OCI-LY7 (cell line): ENCODE results near the gene OR5D18. TPM values are rescaled to one million over a fixed set of nuclear protein-coding genes. Genes with fewer than 3 reads are reported as not detected.
"Not testable (repeated sequence)": the region's sequence is repeated elsewhere in the genome, so short reads cannot be mapped to it uniquely, and the experiment has no call there.

Experiments
- BruUV-seq: library from RNA; stranded (reverse); fragments of 400-500 nt; replicated peaks from 2 replicates; lab custom pipeline; 2021; lab: Mats Ljungman, UMichigan
- CTCF ChIA-PET: fragments of 300-600 bp; sonication (Branson Sonifier 250); formaldehyde crosslinking; loops from one replicate; lab custom pipeline; 2022; ENCODE audit warnings: antibody characterized with exemption; ENCODE audit not compliant: unreplicated experiment; lab: Charles Lee
- POLR2A ChIA-PET: fragments of 300-600 bp; sonication (Branson Sonifier 250); formaldehyde crosslinking; loops from one replicate; lab custom pipeline; 2022; ENCODE audit warnings: antibody characterized with exemption; lab: Charles Lee
- DNase-seq: peaks from one replicate; pipeline ENCODE4 v3.0.0-alpha.2; 2015; ENCODE audit warnings: low spot score
- H2AFZ ChIP-seq: fragments of 200-600 bp; sonication (generic), shearing (Covaris generic); 2 replicates; pipeline ENCODE4 v1.6.1; 2014; ENCODE audit warnings: mild to moderate bottlenecking, antibody characterized with exemption, low read length, moderate library complexity
- H3K27ac ChIP-seq: fragments of 200-600 bp; sonication (generic); 2 replicates; pipeline ENCODE4 v1.5.1; 2014; ENCODE audit warnings: mixed run types, low read depth, mild to moderate bottlenecking, moderate library complexity, low read length, inconsistent platforms; ENCODE audit not compliant: poor library complexity, severe bottlenecking
- H3K36me3 ChIP-seq: fragments of 200-600 bp; sonication (generic); 2 replicates; pipeline ENCODE4 v1.6.1; 2014; ENCODE audit warnings: mild to moderate bottlenecking, antibody characterized with exemption, low read length, moderate library complexity, mixed read lengths; ENCODE audit not compliant: insufficient read depth
- H3K4me1 ChIP-seq: fragments of 200-600 bp; sonication (generic); 2 replicates; pipeline ENCODE4 v1.5.1; 2014; ENCODE audit warnings: mild to moderate bottlenecking, low read length; ENCODE audit not compliant: insufficient read depth, poor library complexity, severe bottlenecking
- H3K4me2 ChIP-seq: fragments of 200-600 bp; sonication (generic); 2 replicates; pipeline ENCODE4 v1.6.1; 2014; ENCODE audit warnings: mild to moderate bottlenecking, low read length
- H3K4me3 ChIP-seq: fragments of 200-600 bp; sonication (generic); 2 replicates; pipeline ENCODE4 v1.5.1; 2014; ENCODE audit warnings: mild to moderate bottlenecking, low read depth, low read length; ENCODE audit not compliant: poor library complexity, severe bottlenecking
- H3K79me2 ChIP-seq: fragments of 200-600 bp; sonication (generic); 2 replicates; pipeline ENCODE4 v1.6.1; 2016; ENCODE audit warnings: low read depth, mild to moderate bottlenecking, low read length, moderate library complexity, mixed read lengths; ENCODE audit not compliant: insufficient read depth
- H3K9me2 ChIP-seq: fragments of 200-600 bp; sonication (generic); 2 replicates; pipeline ENCODE4 v1.6.1; 2016; ENCODE audit warnings: mild to moderate bottlenecking, low read length, mixed read lengths; ENCODE audit not compliant: insufficient read depth
- H3K9me3 ChIP-seq: fragments of 200-600 bp; sonication (generic); 2 replicates; pipeline ENCODE4 v1.6.1; 2014; ENCODE audit warnings: mild to moderate bottlenecking, mixed run types, low read length, mixed read lengths
- H4K20me1 ChIP-seq: fragments of 200-600 bp; sonication (generic); 2 replicates; pipeline ENCODE4 v1.6.1; 2014; ENCODE audit warnings: mild to moderate bottlenecking, antibody characterized with exemption, low read length, moderate library complexity, mixed read lengths; ENCODE audit not compliant: insufficient read depth
- CTCF ChIP-seq: fragments of 200-600 bp; sonication (generic); conservative IDR thresholded peaks from 2 replicates; pipeline ENCODE4 v1.5.1; 2014; ENCODE audit warnings: mild to moderate bottlenecking, antibody characterized with exemption, low read length, moderate library complexity, mixed read lengths
- EZH2phosphoT487 ChIP-seq: fragments of 200-600 bp; sonication (generic); IDR thresholded peaks from 2 replicates; pipeline ENCODE4 v1.6.1; 2018; ENCODE audit warnings: low read depth, borderline replicate concordance, mild to moderate bottlenecking, mixed run types, antibody characterized with exemption, low read length, moderate library complexity, mixed read lengths
- intact Hi-C: fragments of 100-400 bp; cut with micrococcal nuclease; formaldehyde crosslinking; loops from one replicate; pipeline ENCODE4 v1.10.0; 2022; ENCODE audit not compliant: unreplicated experiment
- small RNA-seq: library from RNA; depleted of rRNA; stranded (forward); fragments of <200 nt; gene quantifications from one replicate; pipeline ENCODE3, GENCODE V24; 2014
- total RNA-seq, 2 experiments: library from RNA; depleted of rRNA in 1 of 2; stranded (reverse); fragments of >200 nt in 1 of 2; shearing (Covaris generic) in 1 of 2; gene quantifications; 2 replicates each; pipeline ENCODE4 v1.2.3, GENCODE V29; 2014 to 2022

OR5D18 gene
- total RNA-seq, 2 experiments from 2014 or later = not detected

GRCh38 chr11:55854704-55855103 is 35.3 kb downstream of the OR5D18 start:
- Histone ChIP-seq H3K4me3 (no peak overlapping the region), H2AFZ (no peak overlapping the region), H3K36me3 (no peaks in the 10 kb centered on the region), H3K9me2 (no peaks in the 10 kb centered on the region), H3K4me2 (no peak overlapping the region), H3K79me2 (no peaks in the 10 kb centered on the region), H4K20me1 (no peaks in the 10 kb centered on the region), H3K9me3 (no peaks in the 10 kb centered on the region), H3K27ac (no peak overlapping the region), H3K4me1 (no peaks in the 10 kb centered on the region)
- intact Hi-C loops = no loop called here
- TF ChIP-seq EZH2phosphoT487 (no peak), CTCF (no peak)
- POLR2A ChIA-PET = interaction anchor here (0.7 kb wide), 1 partner anchor 19 kb away, joined by 3 read pairs; no protein-coding TSS in a partner anchor
- DNase-seq = no peak
- CTCF ChIA-PET = no interaction called here
- no TSS peak for BruUV-seq

- H3K27ac ChIP-seq, H4K20me1 ChIP-seq, H3K36me3 ChIP-seq, BruUV-seq, H2AFZ ChIP-seq, H3K4me1 ChIP-seq, DNase-seq, intact Hi-C loops, H3K79me2 ChIP-seq, POLR2A ChIA-PET, H3K9me3 ChIP-seq, H3K4me2 ChIP-seq, H3K4me3 ChIP-seq, H3K9me2 ChIP-seq, CTCF ChIA-PET: not testable (repeated sequence)
These were observed 47.9 kb downstream of the OR5D18 start for GRCh38 chr11:55867354-55867753.

Small RNAs within 50 kb of the gene (small RNA-seq; reads per million reads assigned to genes)
- gene AC036111.3 = not detected

Other genes with a start within 250 kb of the OR5D18 start
- gene OR4C16, start 247.5 kb upstream of the OR5D18 start, total RNA-seq (2014; rRNA removed; shearing (Covaris generic)) = not detected in 2 replicates
- gene OR4C16, start 247.5 kb upstream of the OR5D18 start, total RNA-seq (2022) = not detected in 2 replicates
- not detected in 2 replicates for gene OR4C11, start 212.0 kb upstream of the OR5D18 start, total RNA-seq (2014; rRNA removed; shearing (Covaris generic))
- not detected in 2 replicates for gene OR4C11, start 212.0 kb upstream of the OR5D18 start, total RNA-seq (2022)
- gene OR4P4, start 184.5 kb upstream of the OR5D18 start, total RNA-seq (2014; rRNA removed; shearing (Covaris generic)) = not detected in 2 replicates
- not detected in 2 replicates for gene OR4P4, start 184.5 kb upstream of the OR5D18 start, total RNA-seq (2022)
- gene OR4S2, start 171.3 kb upstream of the OR5D18 start, total RNA-seq (2014; rRNA removed; shearing (Covaris generic)) = not detected in 2 replicates
- gene OR4S2, start 171.3 kb upstream of the OR5D18 start, total RNA-seq (2022) = not detected in 2 replicates
- not detected in 2 replicates for gene OR4C6, start 157.4 kb upstream of the OR5D18 start, total RNA-seq (2014; rRNA removed; shearing (Covaris generic))
- gene OR4C6, start 157.4 kb upstream of the OR5D18 start, total RNA-seq (2022) = not detected in 2 replicates
- not detected in 2 replicates for gene OR5D13, start 46.2 kb upstream of the OR5D18 start, total RNA-seq (2014; rRNA removed; shearing (Covaris generic))
- gene OR5D13, start 46.2 kb upstream of the OR5D18 start, total RNA-seq (2022) = not detected in 2 replicates
- not detected in 2 replicates for gene OR5D14, start 24.1 kb upstream of the OR5D18 start, total RNA-seq (2014; rRNA removed; shearing (Covaris generic))
- gene OR5D14, start 24.1 kb upstream of the OR5D18 start, total RNA-seq (2022) = not detected in 2 replicates
- not detected in 2 replicates for gene OR5L1, start 8.3 kb upstream of the OR5D18 start, total RNA-seq (2014; rRNA removed; shearing (Covaris generic))
- not detected in 2 replicates for gene OR5L1, start 8.3 kb upstream of the OR5D18 start, total RNA-seq (2022)
- gene OR5L2, start 7.6 kb downstream of the OR5D18 start, total RNA-seq (2014; rRNA removed; shearing (Covaris generic)) = not detected in 2 replicates
- gene OR5L2, start 7.6 kb downstream of the OR5D18 start, total RNA-seq (2022) = not detected in 2 replicates
- not detected in 2 replicates for gene OR5D16, start 19.1 kb downstream of the OR5D18 start, total RNA-seq (2014; rRNA removed; shearing (Covaris generic))
- not detected in 2 replicates for gene OR5D16, start 19.1 kb downstream of the OR5D18 start, total RNA-seq (2022)
- gene TRIM51, start 63.7 kb downstream of the OR5D18 start, total RNA-seq (2014; rRNA removed; shearing (Covaris generic)) = not detected in 2 replicates
- not detected in 2 replicates for gene TRIM51, start 63.7 kb downstream of the OR5D18 start, total RNA-seq (2022)
- not detected in 2 replicates for gene OR5W2, start 95.0 kb downstream of the OR5D18 start, total RNA-seq (2014; rRNA removed; shearing (Covaris generic))
- gene OR5W2, start 95.0 kb downstream of the OR5D18 start, total RNA-seq (2022) = not detected in 2 replicates
- not detected in 2 replicates for gene OR5I1, start 116.8 kb downstream of the OR5D18 start, total RNA-seq (2014; rRNA removed; shearing (Covaris generic))
- not detected in 2 replicates for gene OR5I1, start 116.8 kb downstream of the OR5D18 start, total RNA-seq (2022)
- not detected in 2 replicates for gene OR10AG1, start 150.3 kb downstream of the OR5D18 start, total RNA-seq (2014; rRNA removed; shearing (Covaris generic))
- gene OR10AG1, start 150.3 kb downstream of the OR5D18 start, total RNA-seq (2022) = not detected in 2 replicates
- gene OR5F1, start 175.0 kb downstream of the OR5D18 start, total RNA-seq (2014; rRNA removed; shearing (Covaris generic)) = 0.22 TPM in 1 of 2 replicates, not detected in the other
- gene OR5F1, start 175.0 kb downstream of the OR5D18 start, total RNA-seq (2022) = not detected in 2 replicates
- not detected in 2 replicates for gene OR5AS1, start 208.0 kb downstream of the OR5D18 start, total RNA-seq (2014; rRNA removed; shearing (Covaris generic))
- gene OR5AS1, start 208.0 kb downstream of the OR5D18 start, total RNA-seq (2022) = not detected in 2 replicates